HG03521 (cell line): ENCODE measurements around the gene CNTNAP5.

Experiments
- ATAC-seq: cut with Tn5 transposase; IDR thresholded peaks from one replicate; pipeline ENCODE4 v1.9.1; 2021; ENCODE audit warnings: mild to moderate bottlenecking, moderate library complexity; ENCODE audit not compliant: unreplicated experiment

Gene CNTNAP5

GRCh38 chr2:124025171-124025580 lies at the start of gene CNTNAP5:
Gene CNTNAP5 (plus strand): TSS chr2:124025287. CDS start chr2:124025651, 364 bp downstream.
- ATAC-seq = no peak

GRCh38 chr2:123976054-123976648 lies 48.9 kb upstream of the CNTNAP5 start:
- no peak for ATAC-seq

GRCh38 chr2:123993728-123994323 lies 31.3 kb upstream of the CNTNAP5 start:
- ATAC-seq = no peak

- ATAC-seq = no peak
Observed at GRCh38 chr2:123999681-124000080, 25.4 kb upstream of the CNTNAP5 start.

- no peak for ATAC-seq
Observed at GRCh38 chr2:124001696-124002430, 23.2 kb upstream of the CNTNAP5 start.

- ATAC-seq = no peak
Observed at GRCh38 chr2:124018890-124019289, 6.2 kb upstream of the CNTNAP5 start.

GRCh38 chr2:124024561-124025170 lies 421 bp upstream of the CNTNAP5 start:
- no peak for ATAC-seq

- no peak for ATAC-seq
Observed at GRCh38 chr2:124025891-124026434, 876 bp downstream of the CNTNAP5 start.

GRCh38 chr2:124026503-124026902 lies 1.4 kb downstream of the CNTNAP5 start:
- no peak for ATAC-seq

- ATAC-seq = no peak
Observed at GRCh38 chr2:124027182-124027581, 2.1 kb downstream of the CNTNAP5 start.

GRCh38 chr2:124032799-124033198 lies 7.7 kb downstream of the CNTNAP5 start:
- ATAC-seq = no peak

- no peak for ATAC-seq
Observed at GRCh38 chr2:124034265-124034664, 9.2 kb downstream of the CNTNAP5 start.

GRCh38 chr2:124035001-124035400 lies 9.9 kb downstream of the CNTNAP5 start:
- ATAC-seq = no peak

GRCh38 chr2:124039032-124039431 lies 13.9 kb downstream of the CNTNAP5 start:
- ATAC-seq = no peak

- ATAC-seq = no peak
Observed at GRCh38 chr2:124039762-124040291, 14.7 kb downstream of the CNTNAP5 start.

- ATAC-seq = no peak
Observed at GRCh38 chr2:124045894-124046293, 20.8 kb downstream of the CNTNAP5 start.

- ATAC-seq = no peak
Observed at GRCh38 chr2:124046332-124046731, 21.2 kb downstream of the CNTNAP5 start.

GRCh38 chr2:124048102-124048501 lies 23.0 kb downstream of the CNTNAP5 start:
- no peak for ATAC-seq

GRCh38 chr2:124048664-124049063 lies 23.6 kb downstream of the CNTNAP5 start:
- ATAC-seq = no peak

GRCh38 chr2:124049136-124049535 lies 24.0 kb downstream of the CNTNAP5 start:
- no peak for ATAC-seq

- ATAC-seq = no peak
Observed at GRCh38 chr2:124050833-124051497, 25.9 kb downstream of the CNTNAP5 start.
